Astrocyte of the cerebellum (primary cell): Measurements from ENCODE around the gene TUSC1.
"Not testable (repeated sequence)": the region's sequence is repeated elsewhere in the genome, so short reads cannot be mapped to it uniquely, and the experiment has no call there.

Source experiments
- DNase-seq: peaks from one replicate; pipeline ENCODE4 v3.0.0-alpha.2; 2011; ENCODE audit warnings: low read depth
- H3K4me3 ChIP-seq: 2 replicates; pipeline ENCODE4 v1.5.1; 2011; ENCODE audit warnings: mild to moderate bottlenecking, low read depth, low read length, moderate library complexity
- CTCF ChIP-seq: IDR thresholded peaks from 2 replicates; pipeline ENCODE4 v1.5.1; 2012; ENCODE audit warnings: low read length, low read depth, moderate library complexity, mild to moderate bottlenecking; ENCODE audit errors: missing control alignments
- in situ Hi-C: cut with HindIII; loops from 2 replicates; pipeline ENCODE4 v1.10.0; 2017; ENCODE audit warnings: low sequenced_read_pairs

Gene TUSC1

GRCh38 chr9:25703701-25704357, 25.6 kb upstream of the TUSC1 start:
- in situ Hi-C loops, result no loop called here
- TF ChIP-seq CTCF, result no peak
- H3K4me3 ChIP-seq, result no peak overlapping the region
- DNase-seq, result no peak

- TF ChIP-seq CTCF, result no peak
- DNase-seq, result no peak
- H3K4me3 ChIP-seq, result no peak overlapping the region
- in situ Hi-C loops, result no loop called here
Measured at GRCh38 chr9:25702536-25702935, 24.3 kb upstream of the TUSC1 start.

GRCh38 chr9:25700899-25701298, 22.7 kb upstream of the TUSC1 start:
- DNase-seq, in situ Hi-C loops, H3K4me3 ChIP-seq: not testable (repeated sequence)

GRCh38 chr9:25700430-25700829, 22.2 kb upstream of the TUSC1 start:
- H3K4me3 ChIP-seq, result no peak overlapping the region
- DNase-seq, result no peak
- no peak for TF ChIP-seq CTCF
- in situ Hi-C loops, result no loop called here

GRCh38 chr9:25691786-25692185, 13.5 kb upstream of the TUSC1 start:
- no peak for DNase-seq
- no peak overlapping the region for H3K4me3 ChIP-seq
- no peak for TF ChIP-seq CTCF
- in situ Hi-C loops, result no loop called here

GRCh38 chr9:25684321-25684720, 6.1 kb upstream of the TUSC1 start:
- no peak overlapping the region for H3K4me3 ChIP-seq
- in situ Hi-C loops, result no loop called here
- TF ChIP-seq CTCF, result no peak
- no peak for DNase-seq

- TF ChIP-seq CTCF, result no peak
- in situ Hi-C loops, result no loop called here
- DNase-seq, result peak; percentile 42
- no peak overlapping the region for H3K4me3 ChIP-seq
Measured at GRCh38 chr9:25681266-25681665, 3.0 kb upstream of the TUSC1 start.
